Stimulated activated CD8-positive, alpha-beta memory T cell treated with anti-CD3 and anti-CD28 coated beads, Interleukin-15, amount 100 ng/mL, for 48 hours (primary cell): ENCODE results near the gene FOXL3.

Source experiments
- DNase-seq, 2 donors: peaks; one replicate each; pipeline ENCODE4 v3.0.0-alpha.2; 2020; ENCODE audit warnings: low read depth in 2 of 2

FOXL3 gene

DNA sequence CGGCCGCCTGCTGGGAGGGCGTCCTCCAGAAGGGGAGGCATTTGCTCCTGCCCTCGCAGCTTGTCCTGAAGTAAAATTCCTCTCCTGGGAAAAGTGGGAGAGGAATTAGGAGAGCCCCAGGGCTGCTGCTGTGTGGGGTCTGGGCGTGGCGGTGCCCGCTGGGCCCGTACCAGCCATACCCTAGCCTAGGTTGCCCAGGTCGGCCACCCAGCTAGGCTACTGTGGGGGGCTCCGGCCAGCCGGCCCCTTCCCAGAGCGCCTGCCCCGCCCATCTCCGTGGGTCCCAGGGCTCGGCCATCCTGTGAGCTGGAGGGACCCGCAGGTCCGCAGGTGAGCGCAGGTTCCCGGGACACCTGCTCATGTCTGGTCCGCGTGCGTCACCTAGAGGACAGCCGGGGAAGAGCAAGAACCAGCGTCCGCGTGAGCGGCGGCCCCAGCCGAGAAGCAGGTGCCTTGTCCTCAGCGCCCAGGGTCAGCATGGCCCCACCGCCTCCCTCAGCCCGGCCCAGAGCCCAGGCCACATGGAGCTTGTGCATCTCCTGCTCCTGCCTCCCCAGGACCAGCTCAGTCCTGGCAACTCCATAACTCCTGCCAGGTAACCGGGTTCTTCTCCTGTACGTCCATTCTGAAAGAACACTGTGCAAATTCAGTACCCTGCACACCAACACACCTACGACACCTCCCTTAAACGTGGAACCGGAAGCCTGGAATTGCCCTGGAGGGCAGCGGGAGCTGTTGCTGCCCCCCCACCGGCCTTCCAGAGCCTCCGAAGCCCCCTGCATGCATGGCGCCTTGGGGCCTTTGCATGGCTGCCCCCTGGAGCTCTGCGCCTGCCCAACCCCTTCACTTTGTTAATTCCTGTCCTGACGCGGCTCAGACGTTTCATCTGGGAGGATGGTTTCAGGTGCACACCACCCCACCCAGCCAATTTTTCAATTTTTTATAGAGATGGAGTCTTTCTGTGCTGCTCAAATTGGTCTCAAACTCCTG is 22.8 kb upstream of the FOXL3 start:
- DNase-seq: no peak

GRCh38 chr7:268991-269390 is 21.0 kb upstream of the FOXL3 start:
- no peak for DNase-seq

DNA sequence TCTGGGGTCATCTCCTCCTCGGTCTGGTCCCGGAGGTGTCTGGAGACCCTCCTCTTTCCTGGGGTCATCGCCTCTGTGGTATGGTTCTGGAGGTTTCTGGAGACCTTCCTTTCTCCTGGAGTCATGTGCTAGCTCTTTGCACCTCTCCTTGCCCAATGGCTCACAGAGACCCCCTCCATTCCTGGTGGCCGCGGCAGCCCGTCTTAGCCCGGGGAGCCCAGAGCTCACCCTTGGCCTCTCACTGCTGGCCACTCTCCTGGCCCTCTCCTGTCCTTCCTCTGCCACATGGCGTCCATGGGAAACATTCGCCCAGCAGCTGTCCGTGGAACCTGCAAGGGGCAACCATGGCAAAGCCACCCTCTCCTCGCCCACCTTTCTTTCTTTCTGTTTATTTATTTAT is 20.2 kb upstream of the FOXL3 start:
- DNase-seq: no peak

- no peak for DNase-seq
Observed at GRCh38 chr7:270351-270983, 19.5 kb upstream of the FOXL3 start.

GRCh38 chr7:271266-272107 is 18.5 kb upstream of the FOXL3 start:
- no peak for DNase-seq

DNA sequence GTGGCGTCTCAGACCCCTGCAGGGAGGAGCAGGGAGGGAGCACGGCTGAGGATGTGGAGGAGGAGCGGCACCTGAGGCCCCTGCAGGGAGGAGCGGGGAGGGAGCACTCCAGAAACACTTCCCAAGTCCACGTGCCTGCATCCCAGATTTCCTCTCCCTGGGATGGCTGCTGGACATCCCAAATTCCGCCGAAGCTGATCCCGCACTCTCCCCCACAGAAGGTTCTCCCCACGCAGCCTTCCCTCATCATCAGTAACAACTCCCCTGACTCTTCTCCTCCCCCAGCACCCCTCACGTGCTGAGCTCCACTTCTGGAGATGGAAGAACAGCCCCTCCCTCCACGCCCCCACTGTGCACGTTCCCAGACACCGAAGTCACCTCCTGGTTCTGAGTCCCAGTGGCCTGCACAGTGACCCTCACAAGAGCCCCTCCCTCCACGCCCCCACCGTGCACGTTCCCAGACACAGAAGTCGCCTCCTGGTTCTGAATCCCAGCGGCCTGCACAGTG is 17.8 kb upstream of the FOXL3 start:
- DNase-seq: no peak

DNA sequence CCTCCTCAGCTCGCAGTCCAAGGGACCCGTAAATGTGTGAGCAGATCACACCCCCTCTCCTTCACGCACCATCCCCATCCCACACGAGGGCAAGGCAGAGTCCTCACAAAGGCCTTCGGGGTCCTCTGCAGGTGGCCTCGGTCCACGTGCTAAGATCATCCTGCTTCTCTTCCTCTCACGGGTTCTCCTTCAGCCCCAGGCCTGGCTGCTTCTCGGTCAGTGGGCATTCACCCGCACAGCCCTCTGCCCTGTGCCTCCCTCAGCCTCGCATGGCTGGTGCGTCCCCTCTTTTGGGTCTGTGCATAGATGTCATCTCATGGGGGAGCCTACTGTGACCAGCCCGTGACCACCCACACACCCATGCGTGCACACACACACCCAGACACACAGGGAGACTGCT is 17.3 kb upstream of the FOXL3 start:
- no peak for DNase-seq

DNA sequence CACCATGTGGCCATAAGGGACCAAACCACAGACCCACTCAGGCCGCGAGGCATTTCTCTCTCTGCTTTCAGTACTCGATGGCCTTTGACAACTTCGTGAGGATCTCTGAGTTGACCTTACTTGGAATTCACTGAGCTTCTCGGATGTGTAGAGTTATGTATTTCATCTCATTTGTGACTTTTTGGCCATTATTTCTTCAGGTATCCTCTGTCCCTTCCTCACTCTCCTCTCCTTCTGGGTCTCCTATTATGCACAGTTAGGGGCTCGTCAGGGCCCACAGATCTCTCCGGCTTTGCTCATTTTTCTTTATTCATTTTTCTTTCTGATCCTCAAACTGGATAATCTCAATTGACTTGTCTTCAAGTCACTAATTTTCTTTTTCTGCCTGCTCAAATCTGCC is 16.6 kb upstream of the FOXL3 start:
- no peak for DNase-seq

DNA sequence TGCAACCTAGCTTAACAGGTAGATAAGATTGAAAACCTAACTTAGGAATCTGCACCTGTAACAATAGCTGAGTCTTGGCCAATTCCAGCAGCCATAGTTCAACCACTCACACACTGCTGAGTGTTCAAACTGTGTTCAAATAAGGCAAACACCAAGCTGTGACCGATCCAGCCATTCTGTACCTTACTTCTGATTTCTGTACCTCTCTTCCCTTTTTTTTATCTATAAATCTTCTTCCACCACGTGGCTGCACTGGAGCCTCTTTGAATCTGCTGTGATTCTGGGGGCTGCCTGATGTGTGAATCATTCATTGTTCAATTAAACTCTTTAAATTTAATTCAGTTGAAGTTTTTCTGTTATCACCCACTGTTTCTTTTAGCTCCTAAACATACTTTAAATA is 15.7 kb upstream of the FOXL3 start:
- DNase-seq: no peak

DNA sequence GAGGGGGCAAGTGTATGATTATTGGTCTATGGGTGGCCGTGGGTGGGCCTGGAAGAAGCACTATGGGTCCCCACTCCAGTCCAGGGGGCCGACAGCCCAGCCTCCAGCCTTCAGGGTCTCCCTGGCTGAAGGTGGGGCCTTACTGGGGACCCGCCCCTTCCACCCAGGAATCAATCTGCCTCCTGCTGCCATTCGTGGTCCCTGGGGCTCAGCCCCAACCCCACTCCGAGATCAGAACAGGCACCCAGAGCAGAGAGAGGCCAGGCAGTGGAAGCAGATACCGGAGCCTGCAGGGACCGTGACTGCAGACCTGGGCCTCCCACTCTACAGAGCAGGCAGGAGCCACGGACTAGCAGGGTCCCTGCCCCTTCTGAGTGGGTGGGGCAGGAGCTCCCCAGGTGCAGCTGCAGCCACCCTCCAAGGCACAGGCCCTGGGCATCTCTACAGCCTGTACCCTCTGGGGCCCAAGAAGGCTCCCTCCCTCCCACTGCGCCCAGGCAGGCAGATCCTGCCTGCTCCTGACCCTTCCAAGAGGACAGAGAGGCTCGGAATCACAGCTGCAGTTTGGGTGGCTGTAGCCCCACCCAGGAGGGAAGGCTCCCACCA is 13.6 kb upstream of the FOXL3 start:
- no peak for DNase-seq

DNA sequence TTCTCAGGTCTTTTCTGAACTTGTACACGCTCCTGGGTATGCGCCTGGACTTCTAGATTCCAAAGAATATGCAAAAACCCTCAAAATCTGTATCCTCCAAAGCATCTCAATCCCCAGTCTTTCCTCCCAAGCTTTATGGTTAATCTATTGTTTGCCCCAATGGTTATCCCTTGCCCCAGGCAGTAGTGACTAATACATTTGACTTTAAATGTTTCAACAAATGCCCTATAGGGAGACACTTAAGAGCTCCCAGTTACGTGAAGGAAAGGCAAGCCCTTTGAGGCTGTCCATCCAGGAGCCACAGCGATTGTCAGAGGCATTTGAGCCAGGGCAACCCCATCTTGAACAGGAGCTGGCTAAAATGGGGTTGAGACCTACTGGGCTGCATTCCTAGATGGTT is 12.7 kb upstream of the FOXL3 start:
- DNase-seq: no peak

GRCh38 chr7:278081-278480 is 11.9 kb upstream of the FOXL3 start:
- no peak for DNase-seq

GRCh38 chr7:279821-280220 is 10.1 kb upstream of the FOXL3 start:
- DNase-seq: no peak

DNA sequence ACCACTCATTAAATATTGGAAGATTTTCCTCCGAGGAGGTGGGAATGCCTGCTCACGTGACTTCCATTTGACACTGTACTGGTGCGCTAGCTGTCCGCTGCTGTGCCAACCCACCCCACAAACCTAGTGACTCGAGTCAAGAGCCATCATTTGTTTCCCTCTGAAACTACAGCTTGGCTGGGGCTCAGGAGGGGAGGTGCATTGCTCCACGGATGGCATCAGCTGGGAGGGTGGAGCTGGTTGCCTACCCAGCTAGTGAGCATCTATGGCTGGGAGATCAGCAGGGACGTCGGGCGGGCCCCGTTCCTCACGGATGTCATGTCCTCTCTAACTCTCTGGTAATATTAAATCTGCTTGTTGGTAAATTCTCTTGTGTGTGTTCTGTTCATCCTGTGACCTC is 9.5 kb upstream of the FOXL3 start:
- no peak for DNase-seq

- DNase-seq: no peak
Observed at GRCh38 chr7:281637-282036, 8.3 kb upstream of the FOXL3 start.

DNA sequence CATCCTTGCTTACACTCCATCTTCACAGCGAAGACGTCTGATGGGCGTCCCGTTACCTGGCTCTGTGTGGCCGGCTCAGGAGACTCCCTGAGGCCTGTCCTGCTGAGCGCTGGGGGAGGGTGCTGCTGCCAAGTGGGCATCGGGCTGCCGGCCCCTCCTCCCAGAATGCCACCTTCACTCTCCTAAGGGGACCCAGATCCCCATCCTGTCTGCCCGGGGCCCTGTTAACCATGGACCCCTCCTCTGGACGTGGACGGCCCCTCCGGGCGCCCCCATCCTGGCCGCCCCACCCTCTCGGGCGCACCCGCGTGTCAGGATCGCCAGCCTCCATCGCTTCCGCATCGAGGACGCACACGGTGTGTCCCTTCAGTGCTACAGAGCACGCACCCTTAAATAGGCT is 7.3 kb upstream of the FOXL3 start:
- no peak for DNase-seq

DNA sequence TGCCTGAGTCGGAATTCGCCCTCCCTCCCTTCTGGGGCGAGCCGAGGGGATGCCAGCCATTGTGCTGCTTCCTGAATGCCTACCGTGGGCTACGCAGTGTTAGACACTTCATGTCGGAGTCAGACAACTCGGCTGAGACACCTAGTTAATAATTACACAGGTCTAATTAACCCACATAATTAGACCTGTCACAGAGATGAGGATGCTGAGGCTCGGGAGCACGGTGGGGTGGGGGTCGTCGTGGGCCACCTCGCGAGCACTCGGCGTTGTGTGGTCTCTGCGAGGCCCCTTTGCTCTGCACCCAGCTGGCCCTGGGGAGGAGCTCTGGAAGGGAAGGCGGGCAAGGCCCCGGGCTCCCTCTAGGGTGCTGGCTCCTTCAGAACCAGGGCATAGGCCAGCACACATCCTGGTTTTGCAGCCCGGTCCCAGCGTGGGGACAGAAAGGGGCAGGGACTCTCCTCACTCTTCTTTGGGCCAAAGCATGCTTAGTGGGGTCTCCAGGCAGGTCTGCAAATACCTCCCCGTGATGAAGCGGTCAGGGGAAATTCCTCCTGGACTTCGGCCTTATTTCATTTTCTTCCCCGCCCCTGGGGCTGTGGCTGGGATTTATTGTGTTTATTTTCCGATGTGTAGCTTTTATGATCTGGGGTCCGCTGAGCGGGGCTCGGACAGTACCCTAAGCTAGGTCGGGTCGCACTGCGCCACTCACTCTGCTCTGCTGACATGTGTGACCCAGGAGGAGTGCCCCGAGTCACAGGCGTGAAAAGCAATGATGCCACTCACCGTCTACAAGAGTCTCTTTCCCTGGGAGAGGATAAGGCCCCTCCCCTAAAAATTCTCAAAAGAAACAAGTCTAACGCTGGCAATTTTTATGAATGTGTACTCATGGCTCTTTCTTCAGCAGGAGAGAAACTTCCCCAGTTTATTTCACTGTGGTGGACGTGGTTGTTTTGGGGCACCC is 4.9 kb upstream of the FOXL3 start:
- no peak for DNase-seq

DNA sequence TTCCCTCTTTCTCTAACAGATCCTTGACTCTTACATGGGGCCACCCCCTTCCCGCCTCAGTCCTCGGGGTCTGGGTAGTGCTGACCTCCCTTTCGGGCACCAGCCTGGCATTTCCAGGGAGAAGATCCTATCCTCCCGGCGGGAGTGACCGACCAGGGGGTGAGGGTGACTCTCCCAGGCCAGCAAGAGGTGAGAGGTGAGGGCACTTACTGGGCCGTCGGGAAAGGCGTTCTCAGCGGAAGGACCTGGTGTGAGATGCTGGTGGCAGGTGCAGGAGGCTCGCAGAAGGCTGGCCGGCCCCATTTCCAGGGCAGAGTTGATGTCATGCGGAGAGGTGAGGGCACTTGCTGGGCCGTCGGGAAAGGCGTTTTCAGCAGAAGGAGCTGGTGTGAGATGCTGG is 4.2 kb upstream of the FOXL3 start:
- DNase-seq: no peak

- no peak for DNase-seq
Observed at GRCh38 chr7:286266-286665, 3.7 kb upstream of the FOXL3 start.

GRCh38 chr7:288671-289101 is 1.3 kb upstream of the FOXL3 start:
- DNase-seq: no peak
